ENCODE results near the gene C1orf122. TPM values are rescaled to one million over a fixed set of nuclear protein-coding genes. Genes with fewer than 3 reads are reported as not detected.

The C1orf122 gene
- total and polyA plus RNA-seq, 2 of the 13 experiments (the other 11 are each of a cell fraction or from before 2014, with no cell fraction given), result 18.7 to 40.6 TPM

DNA sequence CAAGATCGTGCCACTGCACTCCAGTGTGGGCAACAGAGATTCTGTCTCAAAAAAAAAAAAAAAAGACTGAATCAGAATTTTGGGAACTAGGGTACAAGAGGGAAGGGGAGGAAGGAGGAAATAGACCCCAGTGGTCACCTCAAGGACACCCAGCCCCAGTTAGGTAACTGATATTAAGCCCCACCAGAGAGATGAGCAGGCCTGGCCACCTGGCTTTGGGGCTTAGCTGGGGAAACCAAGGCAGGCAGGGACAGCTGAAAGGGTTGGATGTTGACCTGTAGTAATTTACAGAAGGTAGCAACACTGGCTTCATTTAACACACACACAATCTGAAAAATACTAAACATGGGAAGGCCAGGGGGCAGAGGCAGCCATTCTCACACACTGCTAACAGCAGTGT lies 5.2 kb upstream of the C1orf122 start (continued):
- TF ChIP-seq PRDM10 (CRISPR knock-in tag; IDR thresholded peaks at IDR 0.05; ENCODE audit: low read depth) (no peak), RBFOX2 (IDR thresholded peaks at IDR 0.05; ENCODE audit: low read depth, low read length) (peak; percentile 21; the same call in 1 of the 2 replicates), ZNF432 (CRISPR knock-in tag; IDR thresholded peaks at IDR 0.05; ENCODE audit: borderline replicate concordance) (no peak), ZBTB43 (CRISPR knock-in tag; conservative IDR thresholded peaks at IDR 0.05) (no peak), TCF7L2 (IDR thresholded peaks at IDR 0.05; ENCODE audit: low read depth, low read length) (no peak), LCORL (IDR thresholded peaks at IDR 0.05) (no peak), LCORL (CRISPR knock-in tag; IDR thresholded peaks at IDR 0.05) (no peak), ZNF577 (CRISPR knock-in tag; IDR thresholded peaks at IDR 0.05; ENCODE audit: borderline replicate concordance, low read depth) (no peak), MYNN (CRISPR knock-in tag; IDR thresholded peaks at IDR 0.05; ENCODE audit: low read depth) (no peak), ZNF282 (IDR thresholded peaks at IDR 0.05; ENCODE audit: partially characterized antibody) (no peak), EED (CRISPR knock-in tag; IDR thresholded peaks at IDR 0.05) (no peak), MED1 (CRISPR knock-in tag; IDR thresholded peaks at IDR 0.05) (no peak), RBM22 (optimal IDR thresholded peaks at IDR 0.05; ENCODE audit: low read length) (peak; percentile 58), CREBL2 (CRISPR knock-in tag; IDR thresholded peaks at IDR 0.05; ENCODE audit: borderline replicate concordance) (no peak), CAMTA2 (CRISPR knock-in tag; IDR thresholded peaks at IDR 0.05; ENCODE audit: borderline replicate concordance) (no peak), ZNF703 (CRISPR knock-in tag; IDR thresholded peaks at IDR 0.05; ENCODE audit: borderline replicate concordance) (no peak), DR1 (CRISPR knock-in tag; IDR thresholded peaks at IDR 0.05) (no peak), ZNF747 (CRISPR knock-in tag; IDR thresholded peaks at IDR 0.05; ENCODE audit: borderline replicate concordance) (no peak), GLI4 (CRISPR knock-in tag; IDR thresholded peaks at IDR 0.05; ENCODE audit: borderline replicate concordance) (no peak), ZSCAN31 (CRISPR knock-in tag; IDR thresholded peaks at IDR 0.05; ENCODE audit: low read depth) (no peak), SRSF4 (IDR thresholded peaks at IDR 0.05; ENCODE audit: low read depth, low read length, poor library complexity, severe bottlenecking) (no peak), RCOR2 (CRISPR knock-in tag; IDR thresholded peaks at IDR 0.05) (no peak), RARG (CRISPR knock-in tag; IDR thresholded peaks at IDR 0.05; ENCODE audit: low read depth) (no peak), ZFY (CRISPR knock-in tag; IDR thresholded peaks at IDR 0.05) (no peak), POLR2AphosphoS2 (IDR thresholded peaks at IDR 0.05; ENCODE audit: low read depth, low read length) (0 out of 2 replicates have a peak, but pooled peaks have one; percentile 18), ZNF264 (CRISPR knock-in tag; IDR thresholded peaks at IDR 0.05) (no peak), SMYD3 (CRISPR knock-in tag; IDR thresholded peaks at IDR 0.05) (no peak)
